ENCODE results near the gene OXSM.

OXSM gene

GRCh38 chr3:25789596-25790556 lies at the start of gene OXSM:
Gene OXSM (plus strand): TSS chr3:25790090. CDS start chr3:25791021, 931 bp downstream.
- peak; percentile 78 for DNase-seq

GRCh38 chr3:25744470-25744869 lies 45.4 kb upstream of the OXSM start:
- DNase-seq, result no peak

- no peak for DNase-seq
These were observed 42.9 kb upstream of the OXSM start for GRCh38 chr3:25747033-25747432.

DNA sequence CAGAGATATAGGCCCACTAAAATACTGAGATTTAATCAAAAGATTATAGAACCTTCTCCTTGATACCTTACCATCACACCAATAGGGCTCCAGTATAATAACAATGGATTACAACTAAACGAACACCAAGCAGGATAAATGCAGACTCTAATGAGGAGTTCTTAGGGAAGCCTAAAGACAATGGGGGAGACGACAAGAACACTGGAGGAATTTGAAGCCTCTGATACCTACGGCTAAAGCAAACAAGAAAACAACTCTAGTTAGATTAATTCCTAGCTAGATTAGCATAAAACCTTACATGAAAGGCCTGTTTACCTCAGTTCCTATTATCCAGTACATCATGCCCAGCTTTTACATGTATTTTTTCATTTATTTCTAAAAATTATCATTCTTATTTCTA lies 41.7 kb upstream of the OXSM start:
- no peak for DNase-seq

GRCh38 chr3:25749031-25749581 lies 40.8 kb upstream of the OXSM start:
- no peak for DNase-seq

- DNase-seq, result no peak
These were observed 38.8 kb upstream of the OXSM start for GRCh38 chr3:25751048-25751447.

GRCh38 chr3:25751725-25752124 lies 38.2 kb upstream of the OXSM start:
- DNase-seq, result no peak

- no peak for DNase-seq
These were observed 21.0 kb upstream of the OXSM start for GRCh38 chr3:25768851-25769250.

GRCh38 chr3:25775936-25776335 lies 14.0 kb upstream of the OXSM start:
- DNase-seq, result no peak

GRCh38 chr3:25780618-25781017 lies 9.3 kb upstream of the OXSM start:
- DNase-seq, result no peak

DNA sequence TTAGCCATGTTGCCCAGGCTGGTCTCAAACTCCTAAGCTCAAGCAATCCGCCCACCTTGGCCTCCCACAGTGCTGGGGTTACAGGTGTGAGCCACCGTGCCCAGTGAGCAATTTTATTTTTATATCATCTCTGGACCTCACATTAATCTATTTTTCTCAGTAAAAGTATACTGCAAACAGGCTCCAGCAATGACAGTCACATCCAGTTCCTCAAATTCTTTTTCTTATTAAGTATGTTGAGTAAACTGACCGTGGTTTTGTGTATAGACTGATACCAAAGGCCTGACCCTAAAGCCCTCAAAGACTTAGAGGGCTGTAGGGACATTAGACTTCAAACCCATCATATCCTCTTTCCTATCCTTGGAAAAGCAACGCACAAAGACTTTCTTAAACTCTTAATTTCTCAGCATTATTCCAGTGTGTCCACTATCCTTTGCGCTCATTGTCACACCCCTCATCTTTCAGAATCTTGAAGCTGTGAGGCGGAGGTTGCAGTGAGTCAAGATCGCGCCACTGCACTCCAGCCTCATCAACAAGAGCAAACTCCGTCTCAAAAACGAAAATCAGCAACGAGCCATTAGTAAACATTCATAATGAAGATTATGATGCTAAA lies 8.6 kb upstream of the OXSM start:
- DNase-seq, result no peak

GRCh38 chr3:25781758-25782594 lies 7.9 kb upstream of the OXSM start:
- DNase-seq, result no peak

GRCh38 chr3:25782636-25782937 lies 7.3 kb upstream of the OXSM start:
- no peak for DNase-seq

GRCh38 chr3:25782938-25783660 lies 6.8 kb upstream of the OXSM start, which contains the start of gene NGLY1:
Gene NGLY1 (minus strand): TSS chr3:25783443. CDS start chr3:25783390, 53 bp downstream.
- peak; percentile 72 for DNase-seq

GRCh38 chr3:25783661-25784512 lies 6.0 kb upstream of the OXSM start:
- DNase-seq, result no peak

GRCh38 chr3:25784971-25785370 lies 4.9 kb upstream of the OXSM start:
- DNase-seq, result no peak

GRCh38 chr3:25785826-25786225 lies 4.1 kb upstream of the OXSM start:
- no peak for DNase-seq

GRCh38 chr3:25787689-25788088 lies 2.2 kb upstream of the OXSM start:
- no peak for DNase-seq

DNA sequence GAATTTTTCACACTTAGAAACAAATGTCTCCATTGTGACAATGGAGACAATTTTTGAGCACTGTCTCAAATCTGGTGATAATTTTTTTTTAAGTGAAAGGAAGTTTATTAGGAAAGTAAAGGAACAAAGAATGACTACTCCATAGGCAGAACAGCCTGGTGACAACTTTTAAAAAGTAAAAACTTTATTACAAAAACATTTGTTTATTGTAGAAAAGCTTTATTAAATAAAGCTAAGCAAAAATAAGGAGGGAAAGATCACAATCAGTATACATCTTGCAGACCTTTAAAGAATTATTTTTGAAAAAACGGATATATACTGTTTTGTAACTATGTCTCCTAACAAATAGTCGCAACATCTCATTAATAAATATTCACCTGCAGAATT lies 688 bp upstream of the OXSM start:
- no peak for DNase-seq

DNA sequence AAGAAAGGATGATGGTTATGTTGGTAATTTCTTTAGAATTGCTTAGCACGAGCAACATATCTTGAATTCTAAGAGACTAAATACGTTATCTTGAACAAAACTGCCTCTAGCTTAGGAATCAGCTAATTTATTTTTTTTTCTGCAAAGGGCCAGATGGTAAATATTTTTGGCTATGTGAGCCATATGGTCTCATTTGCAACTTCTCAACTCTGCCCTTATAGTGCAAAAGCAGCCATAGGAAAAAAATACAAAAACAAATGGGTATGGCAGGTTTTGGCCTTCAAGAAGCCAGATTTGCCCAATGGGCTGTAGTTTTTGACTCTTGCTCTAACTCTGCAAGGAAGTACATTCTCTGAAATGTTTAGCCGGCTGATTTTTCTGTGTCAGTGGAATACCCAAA lies 11.9 kb downstream of the OXSM start:
- no peak for DNase-seq

GRCh38 chr3:25803833-25804232 lies 13.9 kb downstream of the OXSM start:
- no peak for DNase-seq

All from T1000 (cell line).